ENCODE measurements around the gene HOXC13.

GRCh38 chr12:53944209-53944608 is 5.6 kb downstream of the HOXC13 start:
- TF ChIP-seq ZNF720 (CRISPR knock-in tag; IDR thresholded peaks at IDR 0.05) (no peak), YY1 (IDR thresholded peaks at IDR 0.05; ENCODE audit: insufficient read depth, insufficient replicate concordance, low read depth, low read length) (no peak), POLR2AphosphoS5 (IDR thresholded peaks at IDR 0.05; ENCODE audit: low read depth, low read length) (no peak), ZNF841 (CRISPR knock-in tag; IDR thresholded peaks at IDR 0.05; ENCODE audit: borderline replicate concordance) (no peak), CCAR2 (optimal IDR thresholded peaks at IDR 0.05; ENCODE audit: low read depth, low read length) (no peak), SRSF9 (IDR thresholded peaks at IDR 0.05; ENCODE audit: borderline replicate concordance, insufficient read depth, low read depth, low read length, poor library complexity, severe bottlenecking) (no peak), SP1 (IDR thresholded peaks at IDR 0.05) (no peak), SP1 (CRISPR knock-in tag; IDR thresholded peaks at IDR 0.05) (no peak), HCFC1 (IDR thresholded peaks at IDR 0.05; ENCODE audit: low read depth, low read length) (no peak), GABPA (IDR thresholded peaks at IDR 0.05; ENCODE audit: low read depth, low read length) (no peak), GABPA (CRISPR knock-in tag; IDR thresholded peaks at IDR 0.05; ENCODE audit: low read depth) (no peak), PATZ1 (CRISPR knock-in tag; IDR thresholded peaks at IDR 0.05) (no peak)
- TF ChIP-seq, protein P1, sequence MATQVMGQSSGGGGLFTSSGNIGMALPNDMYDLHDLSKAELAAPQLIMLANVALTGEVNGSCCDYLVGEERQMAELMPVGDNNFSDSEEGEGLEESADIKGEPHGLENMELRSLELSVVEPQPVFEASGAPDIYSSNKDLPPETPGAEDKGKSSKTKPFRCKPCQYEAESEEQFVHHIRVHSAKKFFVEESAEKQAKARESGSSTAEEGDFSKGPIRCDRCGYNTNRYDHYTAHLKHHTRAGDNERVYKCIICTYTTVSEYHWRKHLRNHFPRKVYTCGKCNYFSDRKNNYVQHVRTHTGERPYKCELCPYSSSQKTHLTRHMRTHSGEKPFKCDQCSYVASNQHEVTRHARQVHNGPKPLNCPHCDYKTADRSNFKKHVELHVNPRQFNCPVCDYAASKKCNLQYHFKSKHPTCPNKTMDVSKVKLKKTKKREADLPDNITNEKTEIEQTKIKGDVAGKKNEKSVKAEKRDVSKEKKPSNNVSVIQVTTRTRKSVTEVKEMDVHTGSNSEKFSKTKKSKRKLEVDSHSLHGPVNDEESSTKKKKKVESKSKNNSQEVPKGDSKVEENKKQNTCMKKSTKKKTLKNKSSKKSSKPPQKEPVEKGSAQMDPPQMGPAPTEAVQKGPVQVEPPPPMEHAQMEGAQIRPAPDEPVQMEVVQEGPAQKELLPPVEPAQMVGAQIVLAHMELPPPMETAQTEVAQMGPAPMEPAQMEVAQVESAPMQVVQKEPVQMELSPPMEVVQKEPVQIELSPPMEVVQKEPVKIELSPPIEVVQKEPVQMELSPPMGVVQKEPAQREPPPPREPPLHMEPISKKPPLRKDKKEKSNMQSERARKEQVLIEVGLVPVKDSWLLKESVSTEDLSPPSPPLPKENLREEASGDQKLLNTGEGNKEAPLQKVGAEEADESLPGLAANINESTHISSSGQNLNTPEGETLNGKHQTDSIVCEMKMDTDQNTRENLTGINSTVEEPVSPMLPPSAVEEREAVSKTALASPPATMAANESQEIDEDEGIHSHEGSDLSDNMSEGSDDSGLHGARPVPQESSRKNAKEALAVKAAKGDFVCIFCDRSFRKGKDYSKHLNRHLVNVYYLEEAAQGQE (IDR thresholded peaks at IDR 0.05; ENCODE audit: borderline replicate concordance in 1 of 2, low read depth in 1 of 2, low read length in 2 of 2) = no peak
- TF ChIP-seq, protein P2, sequence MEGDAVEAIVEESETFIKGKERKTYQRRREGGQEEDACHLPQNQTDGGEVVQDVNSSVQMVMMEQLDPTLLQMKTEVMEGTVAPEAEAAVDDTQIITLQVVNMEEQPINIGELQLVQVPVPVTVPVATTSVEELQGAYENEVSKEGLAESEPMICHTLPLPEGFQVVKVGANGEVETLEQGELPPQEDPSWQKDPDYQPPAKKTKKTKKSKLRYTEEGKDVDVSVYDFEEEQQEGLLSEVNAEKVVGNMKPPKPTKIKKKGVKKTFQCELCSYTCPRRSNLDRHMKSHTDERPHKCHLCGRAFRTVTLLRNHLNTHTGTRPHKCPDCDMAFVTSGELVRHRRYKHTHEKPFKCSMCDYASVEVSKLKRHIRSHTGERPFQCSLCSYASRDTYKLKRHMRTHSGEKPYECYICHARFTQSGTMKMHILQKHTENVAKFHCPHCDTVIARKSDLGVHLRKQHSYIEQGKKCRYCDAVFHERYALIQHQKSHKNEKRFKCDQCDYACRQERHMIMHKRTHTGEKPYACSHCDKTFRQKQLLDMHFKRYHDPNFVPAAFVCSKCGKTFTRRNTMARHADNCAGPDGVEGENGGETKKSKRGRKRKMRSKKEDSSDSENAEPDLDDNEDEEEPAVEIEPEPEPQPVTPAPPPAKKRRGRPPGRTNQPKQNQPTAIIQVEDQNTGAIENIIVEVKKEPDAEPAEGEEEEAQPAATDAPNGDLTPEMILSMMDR (CRISPR knock-in tag; IDR thresholded peaks at IDR 0.05) = no peak

Data from HepG2 (cell line).